Lung (tissue), 12 donors: ENCODE data around the gene RBFOX2. TPM values are rescaled to one million over a fixed set of nuclear protein-coding genes. Genes with fewer than 3 reads are reported as not detected.

ENCODE experiments used
- ATAC-seq: fragments of 200-7000 bp; cut with Tn5 transposase; one replicate; pipeline ENCODE4 v1.9.1; 2020; ENCODE audit warnings: moderate number of reproducible peaks; ENCODE audit not compliant: insufficient read depth, low FRiP score
- DNase-seq, 3 donors: peaks; one replicate each; pipeline ENCODE4 v3.0.0-alpha.2; 2013 to 2017
- H3K27ac ChIP-seq, 2 donors: one replicate each; pipeline ENCODE4 v1.5.1; 2013; ENCODE audit warnings: mild to moderate bottlenecking in 2 of 2, moderate library complexity in 2 of 2, control low read depth in 1 of 2, inconsistent platforms in 1 of 2, low read depth in 1 of 2, low read length in 1 of 2
- H3K27me3 ChIP-seq, 3 donors: one replicate each; pipeline ENCODE4 v1.5.1; 2013; ENCODE audit warnings: low read length in 2 of 3; ENCODE audit not compliant: control insufficient read depth in 3 of 3, insufficient read depth in 3 of 3
- H3K36me3 ChIP-seq, 4 donors: one replicate each; pipeline ENCODE4 v1.5.1; 2013; ENCODE audit warnings: low read length in 4 of 4, mild to moderate bottlenecking in 1 of 4, moderate library complexity in 1 of 4; ENCODE audit not compliant: control insufficient read depth in 4 of 4, insufficient read depth in 4 of 4
- H3K4me1 ChIP-seq, 5 donors: one replicate each; pipeline ENCODE4 v1.5.1; 2013; ENCODE audit warnings: low read length in 5 of 5, mild to moderate bottlenecking in 2 of 5, moderate library complexity in 1 of 5; ENCODE audit not compliant: control insufficient read depth in 5 of 5, insufficient read depth in 5 of 5
- H3K4me3 ChIP-seq: one replicate; pipeline ENCODE4 v1.5.1; 2013; ENCODE audit warnings: mild to moderate bottlenecking, control low read depth, moderate library complexity
- H3K9ac ChIP-seq, 2 donors: one replicate each; pipeline ENCODE4 v1.5.1; 2013; ENCODE audit warnings: low read length in 2 of 2, control low read depth in 1 of 2; ENCODE audit not compliant: insufficient read depth in 1 of 2
- H3K9me3 ChIP-seq, 4 donors: one replicate each; pipeline ENCODE4 v1.5.1; 2013; ENCODE audit warnings: low read length in 3 of 4, mild to moderate bottlenecking in 1 of 4, moderate library complexity in 1 of 4; ENCODE audit not compliant: control insufficient read depth in 4 of 4, insufficient read depth in 3 of 4
- CTCF ChIP-seq: IDR thresholded peaks from 2 replicates; pipeline ENCODE4 v1.5.1; 2012; ENCODE audit warnings: mild to moderate bottlenecking; ENCODE audit errors: control extremely low read depth, extremely low read depth
- WGBS, 2 donors: extraction: QIAGEN DNeasy Blood & Tissue Kit; methylation state at CpG; one replicate each; pipeline ENCODE4 v1.1.7; 2013; 5-methylcytosine and 5-hydroxymethylcytosine counted together
- polyA plus RNA-seq, 2 donors: library from polyadenylated mRNA; stranded (reverse); fragments of 200-250 nt; gene quantifications; one replicate each; pipeline ENCODE4 v1.2.1, GENCODE V29; 2013
- total RNA-seq, 2 donors: library from RNA; depleted of rRNA in 1 of 2; stranded (reverse); fragments of >200 nt in 1 of 2; gene quantifications; one replicate each; pipeline ENCODE4 v1.2.1, GENCODE V29; 2014 to 2021
- donor health status: control.
- donor health status: control.
- donor health status: Bipolar disorder and iron deficiency.
- donor health status: healthy.
- donor health status: DM: yes; HTN: yes; CAD: no.

RBFOX2 gene
- total and polyA plus RNA-seq, 4 donors = 16.5 to 195 (median 43.3) TPM

GRCh38 chr22:35842519-35842913 is 186.1 kb downstream of the RBFOX2 start:
- 89 to 100% methylated on average over 1 of the region's 1 CpG for WGBS, 2 donors
- no peak overlapping the region for H3K9ac ChIP-seq
- H3K4me3 ChIP-seq = no peak overlapping the region
- no peak for TF ChIP-seq CTCF
- peak overlapping the region in 1 of 2 donors; percentile 34 for H3K27ac ChIP-seq
- H3K4me1 ChIP-seq = peaks cover under 1 to 16% (median 3%) of the 10 kb centered on the region in 5 donors
- no peaks in the 10 kb centered on the region for H3K36me3 ChIP-seq
- ATAC-seq = no peak
- no peaks in the 10 kb centered on the region for H3K9me3 ChIP-seq
- DNase-seq = no peak
- H3K27me3 ChIP-seq = no peaks in the 10 kb centered on the region

- no peak overlapping the region for H3K4me3 ChIP-seq
- peaks cover 4 to 21% (median 5%) of the 10 kb centered on the region in 5 donors for H3K4me1 ChIP-seq
- no peak for ATAC-seq
- no peaks in the 10 kb centered on the region for H3K36me3 ChIP-seq
- DNase-seq = no peak
- 80 to 87% methylated on average over 3 of the region's 3 CpGs for WGBS, 2 donors
- H3K27me3 ChIP-seq = no peaks in the 10 kb centered on the region
- H3K9ac ChIP-seq = no peak overlapping the region
- no peaks in the 10 kb centered on the region for H3K9me3 ChIP-seq
- no peak for TF ChIP-seq CTCF
- peak overlapping the region in 1 of 2 donors; percentile 1 for H3K27ac ChIP-seq
Observed at GRCh38 chr22:35841907-35842518, 186.6 kb downstream of the RBFOX2 start.

DNA sequence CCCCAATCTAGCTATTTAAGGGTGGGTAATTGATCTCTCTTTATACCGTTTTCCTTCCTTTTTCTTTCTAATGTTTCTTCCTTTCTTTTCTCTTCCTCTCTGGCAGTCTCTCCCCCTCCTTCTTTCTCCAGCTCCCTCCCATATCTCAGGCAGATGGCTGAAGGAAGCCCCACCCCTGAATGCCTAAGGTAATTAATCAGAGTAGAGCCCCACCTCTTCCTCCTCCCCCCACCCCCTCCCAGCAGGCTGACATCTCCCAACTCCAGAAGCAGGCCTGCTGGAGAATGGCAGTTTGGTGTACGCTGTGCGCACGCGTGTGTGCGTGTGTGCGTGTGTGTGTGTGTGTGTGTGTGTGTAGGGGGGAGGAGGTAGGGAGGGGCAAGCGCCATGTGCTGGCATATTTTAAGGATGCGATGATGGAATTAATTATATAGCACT is 188.3 kb downstream of the RBFOX2 start:
- no peaks in the 10 kb centered on the region for H3K27me3 ChIP-seq

More for the DNA sequence above, 188.3 kb downstream of the RBFOX2 start:
- H3K4me1 ChIP-seq = peaks cover 5 to 36% (median 18%) of the 10 kb centered on the region in 5 donors
- WGBS, 2 donors = 8 to 9% methylated on average over 9 of the region's 9 CpGs
- peak overlapping the region; percentile 54 to 88 for H3K27ac ChIP-seq
- no peak for TF ChIP-seq CTCF
- H3K9me3 ChIP-seq = no peaks in the 10 kb centered on the region
- H3K9ac ChIP-seq = peak overlapping the region; percentile 43 to 94
- peak overlapping the region; percentile 17 for H3K4me3 ChIP-seq
- DNase-seq (peak; percentile 94 to 97 (median 96)), ATAC-seq (peak; percentile 80)
- no peaks in the 10 kb centered on the region for H3K36me3 ChIP-seq
